HuH-7 (cell line): ENCODE data around the gene DRC7.

Experiments used
- DNase-seq: peaks from one replicate; pipeline ENCODE4 v3.0.0; 2011; ENCODE audit warnings: low spot score

Gene DRC7

GRCh38 chr16:57694725-57695679 is at the start of gene DRC7:
Gene DRC7 (plus strand): TSS chr16:57694806. CDS start chr16:57697950, 3,144 bp downstream.
- peak; percentile 81 for DNase-seq

GRCh38 chr16:57645169-57645568 is 49.4 kb upstream of the DRC7 start:
- no peak for DNase-seq

- DNase-seq: no peak
Observed at GRCh38 chr16:57645691-57646387, 48.8 kb upstream of the DRC7 start.

- DNase-seq: no peak
Observed at GRCh38 chr16:57646388-57647039, 48.1 kb upstream of the DRC7 start.

GRCh38 chr16:57647136-57647875 is 47.3 kb upstream of the DRC7 start:
- no peak for DNase-seq

GRCh38 chr16:57648125-57648524 is 46.5 kb upstream of the DRC7 start:
- DNase-seq: no peak

- peak; percentile 95 for DNase-seq
Observed at GRCh38 chr16:57648581-57649442, 45.8 kb upstream of the DRC7 start.

- DNase-seq: no peak
Observed at GRCh38 chr16:57649443-57649751, 45.2 kb upstream of the DRC7 start.

- DNase-seq: no peak
Observed at GRCh38 chr16:57649846-57650245, 44.8 kb upstream of the DRC7 start.

- no peak for DNase-seq
Observed at GRCh38 chr16:57651344-57652333, 43.0 kb upstream of the DRC7 start.

GRCh38 chr16:57652695-57653471 is 41.7 kb upstream of the DRC7 start:
- no peak for DNase-seq

- no peak for DNase-seq
Observed at GRCh38 chr16:57653936-57654335, 40.7 kb upstream of the DRC7 start.

GRCh38 chr16:57656342-57656955 is 38.2 kb upstream of the DRC7 start:
- no peak for DNase-seq

GRCh38 chr16:57657228-57657627 is 37.4 kb upstream of the DRC7 start:
- DNase-seq: no peak

GRCh38 chr16:57658130-57658877 is 36.3 kb upstream of the DRC7 start:
- no peak for DNase-seq

- DNase-seq: no peak
Observed at GRCh38 chr16:57658878-57659674, 35.5 kb upstream of the DRC7 start.
